ENCODE data around the gene FRG1. TPM values are rescaled to one million over a fixed set of nuclear protein-coding genes. Genes with fewer than 3 reads are reported as not detected.
A peak's percentile ranks its signal among the peaks of the same experiment; 100 is the strongest.
"Not testable (repeated sequence)": the region's sequence is repeated elsewhere in the genome, so short reads cannot be mapped to it uniquely, and the experiment has no call there.

FRG1 gene
- 10 to 100 TPM; 27.9 to 28.7 TPM for total RNA-seq

DNA sequence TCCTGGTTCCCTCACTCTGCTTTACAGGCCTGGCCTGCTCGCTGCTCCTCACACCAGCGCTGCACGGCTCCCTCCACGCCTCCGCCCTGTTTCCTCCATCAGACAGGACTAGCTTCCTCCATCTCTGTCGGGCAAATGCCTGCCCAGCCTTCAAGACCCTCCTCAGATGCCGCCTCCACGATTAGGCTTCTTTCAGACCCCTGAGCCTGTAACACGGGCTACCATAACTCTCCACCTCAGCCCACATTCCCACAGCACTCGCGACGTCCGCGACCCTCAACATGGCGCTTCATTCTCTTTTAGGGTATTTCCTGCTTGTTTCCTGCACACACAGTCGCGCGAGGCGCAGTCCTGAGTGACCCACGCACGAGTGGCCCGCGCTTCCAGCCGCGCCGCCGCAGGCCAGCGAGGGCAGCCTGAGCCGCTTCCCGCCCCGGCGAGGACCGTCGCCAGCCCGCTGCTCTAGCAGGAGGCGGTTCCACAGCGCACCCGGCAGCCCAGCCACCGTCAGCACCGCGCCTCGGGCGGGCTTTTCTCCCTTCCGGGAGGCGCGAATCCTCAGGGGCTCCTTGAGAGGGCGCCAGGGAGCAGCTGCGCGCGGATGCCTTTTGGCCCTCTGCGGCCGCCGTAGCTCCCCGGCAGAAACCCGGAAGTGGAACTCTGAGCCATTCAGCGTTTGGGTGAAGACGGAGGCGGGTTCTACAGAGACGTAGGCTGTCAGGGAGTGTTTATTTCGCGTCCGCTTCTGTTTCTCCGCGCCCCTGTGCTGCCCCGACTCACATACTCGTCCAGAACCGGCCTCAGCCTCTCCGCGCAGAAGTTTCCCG is at the start of gene FRG1:
TSS of gene FRG1 (plus strand) at position 695 of the 827 bp plus-strand sequence. CDS start 138 bp downstream, outside the sequence.
- H3K36me3 ChIP-seq = peaks cover 3% of the 10 kb centered on the region
- TF ChIP-seq, protein P1, sequence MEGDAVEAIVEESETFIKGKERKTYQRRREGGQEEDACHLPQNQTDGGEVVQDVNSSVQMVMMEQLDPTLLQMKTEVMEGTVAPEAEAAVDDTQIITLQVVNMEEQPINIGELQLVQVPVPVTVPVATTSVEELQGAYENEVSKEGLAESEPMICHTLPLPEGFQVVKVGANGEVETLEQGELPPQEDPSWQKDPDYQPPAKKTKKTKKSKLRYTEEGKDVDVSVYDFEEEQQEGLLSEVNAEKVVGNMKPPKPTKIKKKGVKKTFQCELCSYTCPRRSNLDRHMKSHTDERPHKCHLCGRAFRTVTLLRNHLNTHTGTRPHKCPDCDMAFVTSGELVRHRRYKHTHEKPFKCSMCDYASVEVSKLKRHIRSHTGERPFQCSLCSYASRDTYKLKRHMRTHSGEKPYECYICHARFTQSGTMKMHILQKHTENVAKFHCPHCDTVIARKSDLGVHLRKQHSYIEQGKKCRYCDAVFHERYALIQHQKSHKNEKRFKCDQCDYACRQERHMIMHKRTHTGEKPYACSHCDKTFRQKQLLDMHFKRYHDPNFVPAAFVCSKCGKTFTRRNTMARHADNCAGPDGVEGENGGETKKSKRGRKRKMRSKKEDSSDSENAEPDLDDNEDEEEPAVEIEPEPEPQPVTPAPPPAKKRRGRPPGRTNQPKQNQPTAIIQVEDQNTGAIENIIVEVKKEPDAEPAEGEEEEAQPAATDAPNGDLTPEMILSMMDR (IDR thresholded peaks at IDR 0.05) = peak; percentile 81 to 90
- peak; percentile 95 for DNase-seq (ENCODE audit: low spot score)
- peak within 1 kb of the TSS; percentile 81 to 87 for H3K27ac ChIP-seq
- H3K9me3 ChIP-seq = no peaks in the 10 kb centered on the region
- H3K27me3 ChIP-seq = no peaks in the 10 kb centered on the region
- peak within 1 kb of the TSS; percentile 72 to 95 for H3K4me3 ChIP-seq
- peaks cover 0 to 15% of the 10 kb centered on the region in 2 donors for H3K4me1 ChIP-seq

DNA sequence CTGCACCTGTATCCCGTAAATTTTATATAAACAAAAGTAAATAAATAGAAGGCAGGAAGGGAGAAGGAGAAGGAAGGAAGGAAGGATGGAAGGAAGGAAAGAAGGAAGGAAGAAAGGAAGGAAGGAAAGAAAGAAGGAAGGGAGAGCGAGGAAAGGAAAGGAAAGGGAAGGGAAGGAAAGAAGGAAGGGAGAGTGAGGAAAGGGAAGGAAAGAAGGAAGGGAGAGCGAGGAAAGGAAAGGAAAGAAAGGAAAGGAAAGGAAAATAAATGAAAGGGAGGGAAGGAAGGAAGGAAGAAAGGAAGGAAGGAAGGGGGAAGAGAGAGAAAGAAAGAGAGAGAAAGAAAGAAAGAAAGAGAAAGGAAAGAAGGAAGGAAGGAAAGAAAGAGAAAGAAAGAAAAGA is 43.0 kb upstream of the FRG1 start:
- Histone ChIP-seq H3K4me3 (no peak overlapping the region), H3K27ac (no peak overlapping the region)
- DNase-seq (ENCODE audit: low spot score) = no peak

DNA sequence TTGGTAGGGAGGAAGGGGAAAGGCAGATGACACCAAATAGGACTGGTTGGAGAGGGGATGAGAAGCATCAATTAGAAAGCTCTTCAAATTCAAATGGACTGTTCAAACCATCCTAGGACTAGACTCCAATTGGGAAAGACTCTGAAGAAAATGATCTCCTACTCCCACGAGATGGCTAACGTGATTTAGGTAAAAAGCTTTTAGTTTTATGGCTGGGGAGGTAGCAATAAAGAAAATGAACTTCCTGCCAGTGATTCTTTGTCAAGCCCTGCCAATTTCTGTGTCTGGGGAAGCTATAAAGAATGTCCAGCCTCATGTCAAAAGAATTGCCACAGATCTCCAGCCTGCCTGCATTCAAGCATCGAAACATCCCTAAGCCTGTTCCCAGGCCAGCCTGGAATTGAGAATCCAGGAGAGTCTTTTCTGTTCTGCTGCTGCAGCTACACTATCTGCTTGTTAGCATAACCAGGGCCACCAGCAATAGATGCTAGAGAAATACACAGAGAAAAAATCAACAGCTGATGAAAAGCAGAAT is 41.1 kb upstream of the FRG1 start:
- not testable (repeated sequence) for H3K36me3 ChIP-seq; H3K4me1 ChIP-seq; DNase-seq (ENCODE audit: low spot score); H3K27ac ChIP-seq; H3K4me3 ChIP-seq; H3K9me3 ChIP-seq; H3K27me3 ChIP-seq

More for the DNA sequence above, 43.0 kb upstream of the FRG1 start:
- Histone ChIP-seq H3K36me3 (no peaks in the 10 kb centered on the region), H3K4me1 (no peaks in the 10 kb centered on the region), H3K9me3 (no peaks in the 10 kb centered on the region), H3K27me3 (no peaks in the 10 kb centered on the region)
- TF ChIP-seq, protein P1 (IDR thresholded peaks at IDR 0.05) = no peak

DNA sequence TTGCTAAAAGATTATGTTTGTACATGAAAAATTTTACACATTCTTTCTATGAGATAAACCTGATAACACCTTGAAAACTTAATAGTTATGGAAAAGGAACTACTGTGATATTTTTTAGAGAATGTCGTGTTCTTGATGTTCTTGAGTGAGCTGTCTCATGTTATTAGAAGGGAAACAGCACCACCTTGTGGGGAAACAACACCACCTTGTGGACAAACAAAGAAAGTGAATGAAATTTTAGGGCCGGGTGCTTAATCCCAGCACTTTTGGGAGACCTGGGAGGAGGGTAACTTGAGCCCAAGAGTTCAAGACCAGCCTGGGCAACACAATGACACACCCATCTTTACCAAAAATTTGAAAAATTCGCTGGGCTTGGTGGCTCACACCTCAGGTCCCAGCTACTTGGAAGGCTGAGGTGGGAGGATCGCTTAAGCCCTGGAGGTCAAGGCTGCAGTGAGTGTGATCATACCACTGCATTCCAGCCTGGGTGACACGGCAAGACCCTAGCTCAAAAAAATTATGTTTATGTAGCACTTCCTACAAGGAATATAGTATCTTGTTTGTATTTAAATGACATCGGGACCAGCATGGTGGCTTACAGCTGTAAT is 36.1 kb upstream of the FRG1 start:
- H3K27ac ChIP-seq; DNase-seq (ENCODE audit: low spot score); H3K27me3 ChIP-seq; H3K4me1 ChIP-seq; H3K36me3 ChIP-seq; H3K4me3 ChIP-seq; H3K9me3 ChIP-seq: not testable (repeated sequence)
- TF ChIP-seq, protein P1 (IDR thresholded peaks at IDR 0.05) = peak; percentile 43 to 82

DNA sequence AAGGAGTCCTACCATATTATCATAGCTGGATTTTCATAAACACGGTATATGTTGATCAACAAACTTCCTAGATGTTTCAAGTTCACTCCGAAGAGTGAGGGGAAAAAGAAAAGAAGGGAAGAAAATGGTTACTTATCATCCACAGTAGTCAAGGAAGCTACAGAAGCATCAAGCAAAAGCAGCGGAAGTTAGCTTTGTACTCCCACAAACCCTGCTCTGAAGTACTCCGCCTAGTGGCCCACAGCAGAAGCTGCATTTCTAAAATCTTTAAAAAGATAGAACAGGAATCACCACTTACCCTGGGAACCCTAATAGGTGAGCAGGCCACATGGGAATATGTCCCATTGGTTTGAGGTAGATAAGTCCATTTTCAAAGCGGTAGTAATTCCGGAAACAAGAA is 28.5 kb upstream of the FRG1 start:
- Histone ChIP-seq H3K27ac (no peak overlapping the region), H3K9me3 (no peaks in the 10 kb centered on the region), H3K4me3 (no peak overlapping the region), H3K27me3 (no peaks in the 10 kb centered on the region), H3K4me1 (no peaks in the 10 kb centered on the region), H3K36me3 (no peaks in the 10 kb centered on the region)
- TF ChIP-seq, protein P1 (IDR thresholded peaks at IDR 0.05) = peak in 1 of 2 donors; percentile 31
- no peak for DNase-seq (ENCODE audit: low spot score)

Measured in right atrium auricular region (tissue), 2 donors.